ENCODE data around the gene SLC13A4.
"Not testable (repeated sequence)": the region's sequence is repeated elsewhere in the genome, so short reads cannot be mapped to it uniquely, and the experiment has no call there.

Gene SLC13A4

GRCh38 chr7:135706038-135706742 is 21.8 kb downstream of the SLC13A4 start:
- DNase-seq (ENCODE audit: low read depth, low spot score) = no peak
- in situ Hi-C loops (cut with HindIII; ENCODE audit: low sequenced_read_pairs) = no loop called here
- no peak overlapping the region for H3K4me3 ChIP-seq (ENCODE audit: low read depth, low read length)
- TF ChIP-seq, protein P1, sequence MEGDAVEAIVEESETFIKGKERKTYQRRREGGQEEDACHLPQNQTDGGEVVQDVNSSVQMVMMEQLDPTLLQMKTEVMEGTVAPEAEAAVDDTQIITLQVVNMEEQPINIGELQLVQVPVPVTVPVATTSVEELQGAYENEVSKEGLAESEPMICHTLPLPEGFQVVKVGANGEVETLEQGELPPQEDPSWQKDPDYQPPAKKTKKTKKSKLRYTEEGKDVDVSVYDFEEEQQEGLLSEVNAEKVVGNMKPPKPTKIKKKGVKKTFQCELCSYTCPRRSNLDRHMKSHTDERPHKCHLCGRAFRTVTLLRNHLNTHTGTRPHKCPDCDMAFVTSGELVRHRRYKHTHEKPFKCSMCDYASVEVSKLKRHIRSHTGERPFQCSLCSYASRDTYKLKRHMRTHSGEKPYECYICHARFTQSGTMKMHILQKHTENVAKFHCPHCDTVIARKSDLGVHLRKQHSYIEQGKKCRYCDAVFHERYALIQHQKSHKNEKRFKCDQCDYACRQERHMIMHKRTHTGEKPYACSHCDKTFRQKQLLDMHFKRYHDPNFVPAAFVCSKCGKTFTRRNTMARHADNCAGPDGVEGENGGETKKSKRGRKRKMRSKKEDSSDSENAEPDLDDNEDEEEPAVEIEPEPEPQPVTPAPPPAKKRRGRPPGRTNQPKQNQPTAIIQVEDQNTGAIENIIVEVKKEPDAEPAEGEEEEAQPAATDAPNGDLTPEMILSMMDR (IDR thresholded peaks at IDR 0.05; ENCODE audit: low read depth, low read length) = no peak

DNA sequence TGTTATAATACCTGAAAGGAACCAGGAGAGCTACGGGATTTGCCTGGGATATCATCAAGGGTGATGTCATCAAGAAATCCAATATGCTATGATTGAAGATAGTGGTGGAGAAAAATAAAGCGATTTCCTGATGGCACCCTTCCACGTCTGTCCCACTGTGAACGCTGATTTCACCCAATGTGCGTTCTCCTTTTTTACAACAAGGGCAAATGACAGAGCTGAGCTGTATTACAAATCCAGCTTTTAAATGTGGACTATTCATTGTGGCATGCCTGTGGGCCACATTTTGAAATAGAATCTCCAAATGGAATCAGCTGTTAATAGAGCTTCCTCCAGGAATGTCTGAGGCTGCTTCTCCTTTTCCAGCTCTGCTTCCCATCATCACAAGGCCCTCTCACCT is 23.3 kb downstream of the SLC13A4 start:
- in situ Hi-C loops (cut with HindIII; ENCODE audit: low sequenced_read_pairs) = no loop called here
- DNase-seq (ENCODE audit: low read depth, low spot score) = no peak
- H3K4me3 ChIP-seq (ENCODE audit: low read depth, low read length) = no peak overlapping the region
- TF ChIP-seq, protein P1 (IDR thresholded peaks at IDR 0.05; ENCODE audit: low read depth, low read length) = no peak

DNA sequence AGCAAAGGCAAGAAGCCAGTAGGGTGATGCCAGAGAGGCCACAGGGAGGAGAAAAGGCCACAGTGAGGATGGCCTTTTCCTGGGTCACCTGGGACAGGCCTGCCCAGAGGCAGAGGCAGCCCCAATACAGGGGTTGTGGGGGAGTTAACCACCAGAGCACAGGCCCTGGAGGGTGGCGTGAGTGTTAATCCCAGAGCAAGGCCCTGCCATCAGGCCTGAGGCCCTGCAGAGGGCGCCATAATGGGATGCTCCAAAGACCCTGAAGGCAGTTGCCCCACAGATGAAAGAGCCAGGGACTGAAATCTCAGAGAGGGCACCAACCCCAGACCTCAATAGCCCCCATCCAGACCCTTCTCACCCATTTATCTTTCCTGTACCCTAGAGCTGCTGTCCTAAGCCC is 23.9 kb downstream of the SLC13A4 start:
- in situ Hi-C loops (cut with HindIII; ENCODE audit: low sequenced_read_pairs) = no loop called here
- H3K4me3 ChIP-seq (ENCODE audit: low read depth, low read length) = no peak overlapping the region
- DNase-seq (ENCODE audit: low read depth, low spot score) = no peak

GRCh38 chr7:135697276-135698049 is 30.5 kb downstream of the SLC13A4 start:
- DNase-seq (ENCODE audit: low read depth, low spot score) = no peak
- in situ Hi-C loops (cut with HindIII; ENCODE audit: low sequenced_read_pairs) = no loop called here
- TF ChIP-seq, protein P1 (IDR thresholded peaks at IDR 0.05; ENCODE audit: low read depth, low read length) = no peak
- no peak overlapping the region for H3K4me3 ChIP-seq (ENCODE audit: low read depth, low read length)

More for the DNA sequence above, 23.9 kb downstream of the SLC13A4 start:
- TF ChIP-seq, protein P1 (IDR thresholded peaks at IDR 0.05; ENCODE audit: low read depth, low read length) = peak; percentile 29

GRCh38 chr7:135693558-135693957 is 34.4 kb downstream of the SLC13A4 start:
- no peak overlapping the region for H3K4me3 ChIP-seq (ENCODE audit: low read depth, low read length)
- no peak for DNase-seq (ENCODE audit: low read depth, low spot score)
- in situ Hi-C loops (cut with HindIII; ENCODE audit: low sequenced_read_pairs) = no loop called here
- TF ChIP-seq, protein P1 (IDR thresholded peaks at IDR 0.05; ENCODE audit: low read depth, low read length) = no peak

- DNase-seq (ENCODE audit: low read depth, low spot score); H3K4me3 ChIP-seq (ENCODE audit: low read depth, low read length); in situ Hi-C loops (cut with HindIII; ENCODE audit: low sequenced_read_pairs): not testable (repeated sequence)
Observed at GRCh38 chr7:135692606-135693005, 35.4 kb downstream of the SLC13A4 start.

- in situ Hi-C loops (cut with HindIII; ENCODE audit: low sequenced_read_pairs) = no loop called here
- TF ChIP-seq, protein P1 (IDR thresholded peaks at IDR 0.05; ENCODE audit: low read depth, low read length) = no peak
- no peak overlapping the region for H3K4me3 ChIP-seq (ENCODE audit: low read depth, low read length)
- DNase-seq (ENCODE audit: low read depth, low spot score) = peak; percentile 72
Observed at GRCh38 chr7:135692055-135692454, 35.9 kb downstream of the SLC13A4 start.
